Muscle layer of duodenum (tissue), 2 donors: Measurements from ENCODE around the gene EXOC2.

Experiments used
- H3K27ac ChIP-seq: one replicate; pipeline ENCODE4 v1.7.0; 2013; ENCODE audit warnings: mild to moderate bottlenecking, low read length
- H3K27me3 ChIP-seq: one replicate; pipeline ENCODE4 v1.7.0; 2013; ENCODE audit warnings: low read depth, mild to moderate bottlenecking, control low read depth, low read length
- H3K36me3 ChIP-seq, 2 donors: one replicate each; pipeline ENCODE4 v1.7.0; 2013; ENCODE audit warnings: low read length in 2 of 2, control low read depth in 1 of 2, mild to moderate bottlenecking in 1 of 2; ENCODE audit not compliant: insufficient read depth in 2 of 2, control insufficient read depth in 1 of 2
- H3K4me1 ChIP-seq, 2 donors: one replicate each; pipeline ENCODE4 v1.7.0; 2013; ENCODE audit warnings: low read length in 2 of 2, mild to moderate bottlenecking in 2 of 2, control low read depth in 1 of 2, moderate library complexity in 1 of 2; ENCODE audit not compliant: insufficient read depth in 2 of 2, control insufficient read depth in 1 of 2
- H3K4me3 ChIP-seq, 2 donors: one replicate each; pipeline ENCODE4 v1.7.0; 2013; ENCODE audit warnings: low read length in 2 of 2, low read depth in 1 of 2, mild to moderate bottlenecking in 1 of 2
- H3K9me3 ChIP-seq, 2 donors: one replicate each; pipeline ENCODE4 v1.7.0; 2013; ENCODE audit warnings: low read length in 2 of 2, control low read depth in 1 of 2, mild to moderate bottlenecking in 1 of 2; ENCODE audit not compliant: control insufficient read depth in 1 of 2
- donor health status: healthy.

The EXOC2 gene

GRCh38 chr6:548091-548490 lies 144.8 kb downstream of the EXOC2 start:
- Histone ChIP-seq H3K36me3 (peaks cover 14 to 35% of the 10 kb centered on the region in 2 donors), H3K27me3 (no peaks in the 10 kb centered on the region), H3K27ac (no peak overlapping the region), H3K4me3 (no peak overlapping the region), H3K9me3 (no peaks in the 10 kb centered on the region), H3K4me1 (no peaks in the 10 kb centered on the region)

DNA sequence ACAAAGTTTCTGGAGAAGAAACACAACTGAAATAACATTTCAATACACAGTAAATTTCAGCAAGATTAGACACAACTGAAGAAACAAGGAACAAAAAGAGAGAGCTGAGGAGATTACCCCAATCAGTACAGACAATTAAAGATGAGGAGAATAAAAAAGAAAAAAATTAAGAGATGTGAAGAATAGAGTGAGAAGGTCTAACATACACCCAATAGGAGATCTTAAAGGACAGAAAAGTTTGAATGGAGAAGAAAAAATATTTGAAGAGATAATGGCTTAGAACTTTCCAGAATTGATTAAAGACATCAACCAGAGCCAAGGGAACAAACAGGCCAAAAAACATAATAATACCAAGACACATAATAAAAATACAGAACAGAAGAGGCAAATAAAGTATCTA lies 152.4 kb downstream of the EXOC2 start:
- no peaks in the 10 kb centered on the region for H3K27me3 ChIP-seq
- H3K4me1 ChIP-seq, result no peaks in the 10 kb centered on the region
- no peak overlapping the region for H3K4me3 ChIP-seq
- peaks cover 5 to 68% of the 10 kb centered on the region in 2 donors for H3K36me3 ChIP-seq
- no peak overlapping the region for H3K27ac ChIP-seq
- H3K9me3 ChIP-seq, result peaks cover 5 to 7% of the 10 kb centered on the region in 2 donors

DNA sequence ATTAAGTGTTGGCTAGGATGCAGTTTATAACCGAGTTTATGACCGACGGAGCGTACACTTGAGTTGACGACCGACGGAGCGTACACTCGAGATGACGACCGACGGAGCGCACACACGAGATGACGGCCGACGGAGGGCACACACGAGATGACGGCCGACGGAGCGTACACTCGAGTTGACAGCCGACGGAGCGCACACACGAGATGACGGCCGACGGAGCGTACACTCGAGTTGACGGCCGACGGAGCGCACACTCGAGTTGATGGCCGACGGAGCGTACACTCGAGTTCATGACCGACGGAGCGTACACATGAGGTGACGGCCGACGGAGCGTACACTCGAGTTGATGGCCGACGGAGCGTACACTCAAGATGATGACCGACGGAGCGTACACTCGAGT lies 155.8 kb downstream of the EXOC2 start:
- H3K27me3 ChIP-seq, result no peaks in the 10 kb centered on the region
- no peaks in the 10 kb centered on the region for H3K4me1 ChIP-seq
- H3K4me3 ChIP-seq, result no peak overlapping the region
- no peak overlapping the region for H3K27ac ChIP-seq
- H3K9me3 ChIP-seq, result peaks cover 5 to 7% of the 10 kb centered on the region in 2 donors
- peaks cover 0 to 45% of the 10 kb centered on the region in 2 donors for H3K36me3 ChIP-seq

DNA sequence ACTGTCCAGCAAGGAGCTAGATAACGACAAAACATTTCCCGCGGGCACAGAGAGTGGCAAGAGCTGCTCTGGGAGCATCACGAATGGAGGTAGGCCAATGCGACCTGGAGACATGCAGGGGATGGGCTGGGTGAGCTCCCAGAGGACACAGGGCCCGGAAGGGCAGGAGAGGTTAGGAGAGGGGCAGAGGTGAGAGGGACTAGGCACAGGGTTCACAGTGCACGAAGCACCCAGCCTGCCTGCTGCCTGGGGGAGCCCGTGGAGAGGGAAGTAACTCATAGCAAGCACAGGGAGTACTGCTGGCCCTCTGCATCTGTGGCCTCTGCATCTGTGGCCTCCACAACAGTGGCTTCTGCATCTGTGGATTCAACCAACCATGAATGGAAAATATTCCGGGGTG lies 162.5 kb downstream of the EXOC2 start:
- no peaks in the 10 kb centered on the region for H3K4me1 ChIP-seq
- peaks cover 3 to 22% of the 10 kb centered on the region in 2 donors for H3K36me3 ChIP-seq

GRCh38 chr6:528989-529388 lies 163.9 kb downstream of the EXOC2 start:
- Histone ChIP-seq H3K4me1 (no peaks in the 10 kb centered on the region), H3K27me3 (no peaks in the 10 kb centered on the region), H3K36me3 (peaks cover 3 to 22% of the 10 kb centered on the region in 2 donors), H3K9me3 (no peaks in the 10 kb centered on the region), H3K27ac (no peak overlapping the region), H3K4me3 (no peak overlapping the region)

More for the DNA sequence above, 162.5 kb downstream of the EXOC2 start:
- H3K9me3 ChIP-seq, result no peaks in the 10 kb centered on the region
- no peak overlapping the region for H3K4me3 ChIP-seq
- H3K27me3 ChIP-seq, result no peaks in the 10 kb centered on the region
- no peak overlapping the region for H3K27ac ChIP-seq

DNA sequence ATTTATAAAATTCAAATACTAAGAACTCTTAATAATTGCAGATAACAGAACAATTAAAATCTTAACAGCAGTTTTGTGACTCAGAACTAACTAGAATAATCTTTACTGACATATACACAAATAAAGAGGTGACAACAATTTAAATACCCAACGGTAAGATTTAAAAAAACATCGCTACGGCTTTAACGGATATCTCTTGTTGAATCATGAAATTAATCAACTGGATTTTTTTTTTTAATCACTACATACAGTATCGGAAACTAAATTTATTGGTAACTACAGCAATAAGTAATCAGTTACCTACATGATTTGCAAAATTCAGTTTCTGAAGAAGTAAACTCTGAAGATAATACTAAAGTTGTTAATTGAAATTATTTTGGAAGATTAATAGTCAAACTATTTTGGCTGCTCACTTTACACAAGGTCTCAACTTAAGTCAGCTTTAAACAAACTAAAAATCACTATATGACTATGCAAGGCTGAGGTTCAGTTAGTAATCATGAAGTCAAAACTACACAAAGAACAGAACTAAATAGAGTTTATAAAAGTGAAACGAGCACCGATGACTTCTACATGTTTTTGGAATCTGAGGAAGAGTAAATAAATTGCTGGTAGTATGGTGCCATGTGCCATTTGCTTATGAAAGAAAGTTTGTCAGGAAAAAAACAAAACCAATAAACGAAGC lies 164.8 kb downstream of the EXOC2 start:
- Histone ChIP-seq H3K36me3 (peaks cover 3 to 22% of the 10 kb centered on the region in 2 donors), H3K4me1 (no peaks in the 10 kb centered on the region), H3K9me3 (no peaks in the 10 kb centered on the region), H3K27me3 (no peaks in the 10 kb centered on the region), H3K27ac (no peak overlapping the region), H3K4me3 (no peak overlapping the region)

- H3K27me3 ChIP-seq, result no peaks in the 10 kb centered on the region
- no peaks in the 10 kb centered on the region for H3K9me3 ChIP-seq
- no peak overlapping the region for H3K4me3 ChIP-seq
- H3K4me1 ChIP-seq, result no peaks in the 10 kb centered on the region
- no peak overlapping the region for H3K27ac ChIP-seq
- H3K36me3 ChIP-seq, result peaks cover 0 to 16% of the 10 kb centered on the region in 2 donors
Observed at GRCh38 chr6:524803-525202, 168.1 kb downstream of the EXOC2 start.

DNA sequence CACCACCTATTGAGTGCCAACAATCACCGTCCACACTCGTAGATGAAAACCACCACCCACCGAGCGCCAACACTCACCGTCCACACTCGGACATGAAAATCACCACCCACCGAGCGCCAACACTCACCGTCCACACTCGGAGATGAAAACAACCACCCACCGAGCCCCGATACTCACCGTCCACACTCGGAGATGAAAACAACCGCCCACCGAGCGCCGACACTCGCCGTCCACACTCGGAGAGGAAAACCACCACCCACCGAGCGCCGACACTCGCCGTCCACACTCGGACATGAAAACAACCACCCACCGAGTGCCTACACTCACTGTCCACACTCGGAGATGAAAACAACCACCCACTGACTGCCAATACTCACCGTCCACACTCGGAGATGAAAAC lies 172.1 kb downstream of the EXOC2 start:
- Histone ChIP-seq H3K27ac (no peak overlapping the region), H3K27me3 (no peaks in the 10 kb centered on the region), H3K36me3 (peaks cover 0 to 18% of the 10 kb centered on the region in 2 donors), H3K4me3 (no peak overlapping the region), H3K4me1 (no peaks in the 10 kb centered on the region), H3K9me3 (no peaks in the 10 kb centered on the region)

DNA sequence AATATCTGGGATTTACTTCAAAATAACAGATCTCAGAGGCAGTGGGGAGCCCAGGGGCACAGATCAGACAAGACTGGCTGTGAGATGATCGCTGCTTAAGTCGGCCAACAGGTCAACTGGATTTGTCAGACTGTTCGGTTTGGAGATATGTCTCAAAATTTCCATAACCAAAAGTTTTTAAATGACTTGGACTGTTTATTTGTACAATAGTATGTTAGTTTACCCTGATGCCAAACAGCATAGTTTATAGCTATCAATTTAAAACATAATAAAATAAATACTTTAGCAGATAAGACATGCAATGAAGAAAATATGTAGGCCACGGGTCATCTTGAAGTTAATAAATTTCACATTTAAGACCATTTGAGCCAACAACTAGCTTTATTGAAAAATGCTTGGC lies 174.7 kb downstream of the EXOC2 start:
- H3K4me3 ChIP-seq, result no peak overlapping the region
- H3K4me1 ChIP-seq, result no peaks in the 10 kb centered on the region
- H3K9me3 ChIP-seq, result no peaks in the 10 kb centered on the region
- H3K27ac ChIP-seq, result no peak overlapping the region
- peaks cover 0 to 18% of the 10 kb centered on the region in 2 donors for H3K36me3 ChIP-seq
- no peaks in the 10 kb centered on the region for H3K27me3 ChIP-seq

- Histone ChIP-seq H3K27ac (no peak overlapping the region), H3K4me3 (no peak overlapping the region), H3K4me1 (no peaks in the 10 kb centered on the region), H3K9me3 (no peaks in the 10 kb centered on the region), H3K27me3 (no peaks in the 10 kb centered on the region), H3K36me3 (peaks cover 0 to 22% of the 10 kb centered on the region in 2 donors)
Observed at GRCh38 chr6:516213-516612, 176.7 kb downstream of the EXOC2 start.

DNA sequence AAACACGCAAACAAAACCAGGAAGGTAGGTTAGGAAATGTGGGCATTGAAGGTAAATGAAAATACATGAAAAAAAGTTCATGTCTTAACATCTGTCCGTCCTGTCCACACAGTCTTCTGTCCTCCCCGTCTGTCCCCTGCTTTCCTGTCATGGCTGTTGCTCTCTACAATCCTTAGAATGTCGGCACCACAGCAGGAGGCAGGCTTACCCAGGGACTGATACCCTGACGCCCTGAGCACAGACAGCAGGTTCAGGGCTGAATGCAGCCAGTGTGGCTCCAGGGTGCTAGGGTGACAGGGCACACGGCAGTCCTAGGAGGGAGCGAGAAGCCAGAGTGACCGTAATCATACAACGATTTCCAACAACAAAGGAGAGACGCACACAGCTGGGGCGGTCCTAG lies 177.7 kb downstream of the EXOC2 start:
- peaks cover 0 to 22% of the 10 kb centered on the region in 2 donors for H3K36me3 ChIP-seq
- H3K9me3 ChIP-seq, result no peaks in the 10 kb centered on the region
- no peaks in the 10 kb centered on the region for H3K27me3 ChIP-seq
- H3K27ac ChIP-seq, result no peak overlapping the region
- no peaks in the 10 kb centered on the region for H3K4me1 ChIP-seq
- H3K4me3 ChIP-seq, result no peak overlapping the region

GRCh38 chr6:514396-514978 lies 178.5 kb downstream of the EXOC2 start:
- Histone ChIP-seq H3K27ac (no peak overlapping the region), H3K36me3 (peaks cover 0 to 22% of the 10 kb centered on the region in 2 donors), H3K4me1 (no peaks in the 10 kb centered on the region), H3K27me3 (no peaks in the 10 kb centered on the region), H3K9me3 (no peaks in the 10 kb centered on the region), H3K4me3 (no peak overlapping the region)
